ENCODE results near the gene DGKZ.

DNA sequence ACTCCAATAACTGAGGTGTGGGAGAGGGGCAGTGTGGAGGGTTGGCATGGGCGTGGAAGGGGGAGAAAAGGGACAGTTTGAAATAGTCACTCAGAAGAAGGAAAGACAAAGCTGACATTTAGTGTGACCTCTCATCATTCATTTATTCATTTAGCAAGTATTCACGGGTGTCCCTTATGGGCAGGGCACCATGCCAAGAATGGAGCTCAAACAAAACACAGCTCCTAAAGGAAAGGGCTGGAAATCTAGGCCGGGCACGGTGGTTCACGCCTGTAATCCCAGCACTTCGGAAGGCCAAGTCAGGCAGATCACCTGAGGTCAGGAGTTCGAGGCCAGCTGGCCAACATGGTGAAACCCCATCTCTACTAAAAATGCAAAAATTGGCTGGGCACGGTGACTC lies 19.4 kb upstream of the DGKZ start:
- TF ChIP-seq, protein P1, sequence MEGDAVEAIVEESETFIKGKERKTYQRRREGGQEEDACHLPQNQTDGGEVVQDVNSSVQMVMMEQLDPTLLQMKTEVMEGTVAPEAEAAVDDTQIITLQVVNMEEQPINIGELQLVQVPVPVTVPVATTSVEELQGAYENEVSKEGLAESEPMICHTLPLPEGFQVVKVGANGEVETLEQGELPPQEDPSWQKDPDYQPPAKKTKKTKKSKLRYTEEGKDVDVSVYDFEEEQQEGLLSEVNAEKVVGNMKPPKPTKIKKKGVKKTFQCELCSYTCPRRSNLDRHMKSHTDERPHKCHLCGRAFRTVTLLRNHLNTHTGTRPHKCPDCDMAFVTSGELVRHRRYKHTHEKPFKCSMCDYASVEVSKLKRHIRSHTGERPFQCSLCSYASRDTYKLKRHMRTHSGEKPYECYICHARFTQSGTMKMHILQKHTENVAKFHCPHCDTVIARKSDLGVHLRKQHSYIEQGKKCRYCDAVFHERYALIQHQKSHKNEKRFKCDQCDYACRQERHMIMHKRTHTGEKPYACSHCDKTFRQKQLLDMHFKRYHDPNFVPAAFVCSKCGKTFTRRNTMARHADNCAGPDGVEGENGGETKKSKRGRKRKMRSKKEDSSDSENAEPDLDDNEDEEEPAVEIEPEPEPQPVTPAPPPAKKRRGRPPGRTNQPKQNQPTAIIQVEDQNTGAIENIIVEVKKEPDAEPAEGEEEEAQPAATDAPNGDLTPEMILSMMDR (IDR thresholded peaks at IDR 0.05): no peak
- no peak for TF ChIP-seq ZFX (IDR thresholded peaks at IDR 0.05; ENCODE audit: borderline replicate concordance)

All from 22Rv1 (cell line).